Body of pancreas (tissue), 4 donors: ENCODE results near the gene EVA1B. TPM values are rescaled to one million over a fixed set of nuclear protein-coding genes. Genes with fewer than 3 reads are reported as not detected.

Experiments
- ATAC-seq: fragments of 150-250 bp; one replicate; pipeline ENCODE4 v1.9.1; 2016
- DNase-seq, 4 donors: peaks; one replicate each; pipeline ENCODE4 v3.0.0-alpha.2; 2019
- H3K27ac ChIP-seq, 4 donors: fragments of 200-600 bp; sonication (generic); 1 replicate in 3 of 4; 2 replicates in 1 of 4; pipeline versions ENCODE4 v1.5.1 to v1.6.1; 2016 to 2019; ENCODE audit warnings: mild to moderate bottlenecking in 1 of 4, mixed read lengths in 1 of 4, moderate library complexity in 1 of 4
- H3K27me3 ChIP-seq, 2 donors: fragments of 200-600 bp; sonication (generic); one replicate each; pipeline ENCODE4 v1.6.0; 2016; ENCODE audit warnings: mild to moderate bottlenecking in 1 of 2
- H3K36me3 ChIP-seq, 2 donors: fragments of 200-600 bp; sonication (generic); replicated peaks in 1 of 2; 2 replicates each; pipeline ENCODE4 v1.5.1; 2016; ENCODE audit warnings: low read depth in 2 of 2; ENCODE audit not compliant: insufficient read depth in 1 of 2
- H3K4me1 ChIP-seq: fragments of 200-600 bp; sonication (generic); one replicate; pipeline ENCODE4 v1.6.0; 2016
- H3K4me3 ChIP-seq, 2 donors: fragments of 200-600 bp; sonication (generic); 1 replicate in 1 of 2; 2 replicates in 1 of 2; pipeline ENCODE4 v1.5.1; 2016 to 2019
- H3K9me3 ChIP-seq, 3 donors: fragments of 200-600 bp; sonication (generic); 1 replicate in 2 of 3; 2 replicates in 1 of 3; pipeline ENCODE4 v1.5.1; 2016
- CTCF ChIP-seq, 7 experiments: fragments of 450-650 bp in 4 of 7; fragments of 200-600 bp in 3 of 7; sonication (generic) in 3 of 7; IDR thresholded peaks; one replicate each; pipeline ENCODE4 v1.5.1; 2016 to 2019; ENCODE audit warnings: antibody characterized with exemption in 7 of 7
- POLR2A ChIP-seq, 3 donors: fragments of 450-650 bp; IDR thresholded peaks; one replicate each; pipeline ENCODE4 v1.6.1; 2016; ENCODE audit warnings: antibody characterized with exemption in 3 of 3, mild to moderate bottlenecking in 2 of 3
- WGBS, 2 donors: methylation state at CpG; one replicate each; pipeline ENCODE4 v1.1.5; 2017; 5-methylcytosine and 5-hydroxymethylcytosine counted together
- intact Hi-C: fragments of 100-400 bp; cut with DNase I; formaldehyde crosslinking; loops from one replicate; pipeline ENCODE4 v1.15.1; 2023
- total RNA-seq, 2 donors: library from RNA; depleted of rRNA; stranded (reverse); fragments of >200 nt; gene quantifications; one replicate each; pipeline ENCODE4 v1.1.0, GENCODE V29; 2016

The EVA1B gene
- total RNA-seq, 2 donors from 2014 or later, result 32.2 to 32.3 TPM

DNA sequence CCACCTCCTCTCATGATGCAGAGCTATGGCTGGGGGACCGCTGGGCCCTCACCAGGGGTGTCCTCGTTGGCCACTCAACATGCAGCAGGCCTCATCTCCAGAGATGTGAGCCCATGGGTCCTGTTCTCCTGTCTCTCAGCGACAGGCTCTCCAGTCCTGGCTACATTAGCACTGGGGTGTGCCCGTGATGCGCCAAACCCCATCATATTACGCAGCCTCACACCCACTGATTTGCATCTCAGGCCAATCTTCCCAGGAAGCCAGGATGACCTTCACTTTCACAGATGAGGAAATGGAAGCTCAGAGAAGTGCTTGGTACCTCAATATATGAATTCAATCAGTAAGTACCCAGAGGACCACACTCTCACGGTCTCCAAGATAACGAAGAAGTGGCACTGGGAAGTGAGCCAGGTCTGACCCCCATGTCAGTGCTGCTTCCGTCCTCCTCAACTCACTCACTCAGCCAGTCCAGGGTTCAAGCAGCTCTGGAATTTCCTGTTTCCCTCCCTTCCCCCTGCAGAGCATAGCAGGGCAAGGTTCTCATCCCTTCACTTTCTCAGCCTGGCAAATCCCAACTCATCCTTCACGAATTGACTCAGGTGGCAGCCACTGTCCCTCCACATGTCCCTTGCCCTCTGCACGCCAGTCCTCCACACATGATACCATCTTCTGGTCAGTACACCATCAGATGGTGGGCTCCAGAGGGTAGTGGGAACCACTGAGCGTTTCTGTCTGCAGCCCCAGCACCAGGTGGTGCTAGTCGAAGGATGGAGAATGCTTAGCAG lies 28.9 kb upstream of the EVA1B start:
- no peaks in the 10 kb centered on the region for H3K9me3 ChIP-seq
- peak overlapping the region in 1 of 4 donors; percentile 31 for H3K27ac ChIP-seq
- no peak overlapping the region for H3K4me3 ChIP-seq
- DNase-seq (no peak), ATAC-seq (no peak)
- peaks cover 0 to 37% of the 10 kb centered on the region in 2 donors for H3K36me3 ChIP-seq
- intact Hi-C loops, result no loop called here
- TF ChIP-seq POLR2A (IDR thresholded peaks at IDR 0.05) (no peak), CTCF (IDR thresholded peaks at IDR 0.05) (no peak)
- no peaks in the 10 kb centered on the region for H3K4me1 ChIP-seq
- WGBS, 2 donors, result 70 to 73% methylated on average over 10 to 13 of the region's 13 CpGs
- H3K27me3 ChIP-seq, result no peaks in the 10 kb centered on the region

- no peak for DNase-seq
- H3K36me3 ChIP-seq, result peaks cover 0 to 46% of the 10 kb centered on the region in 2 donors
Observed at GRCh38 chr1:36351227-36351977, 28.0 kb upstream of the EVA1B start.

DNA sequence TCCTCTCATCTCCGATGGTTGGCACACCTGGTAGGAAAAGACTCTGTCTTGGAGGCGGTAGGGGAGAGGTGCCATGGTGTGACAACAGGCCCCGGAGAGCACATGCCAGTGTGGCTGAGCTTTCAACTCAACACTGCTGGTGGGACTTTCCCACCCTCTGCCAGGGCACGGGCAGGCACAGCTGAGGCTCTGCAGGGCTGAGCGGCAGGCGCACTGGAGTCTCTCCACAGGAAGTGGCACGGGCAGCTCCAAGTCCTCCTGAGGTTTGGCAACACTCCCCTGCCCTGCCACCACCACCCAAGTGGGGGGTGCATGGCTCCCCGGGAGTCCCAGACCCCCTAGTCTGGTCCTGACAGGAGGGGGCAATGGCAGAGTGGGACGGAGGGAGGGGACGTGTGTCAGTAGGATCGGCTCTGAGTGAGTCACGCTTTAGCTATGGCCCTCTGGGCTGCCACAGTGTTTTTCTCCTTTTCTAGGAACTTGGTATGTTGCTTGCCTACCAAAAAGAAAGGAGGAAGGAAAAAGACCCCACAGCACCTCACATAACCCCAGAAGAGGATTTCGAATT lies 27.3 kb upstream of the EVA1B start:
- H3K9me3 ChIP-seq, result no peaks in the 10 kb centered on the region
- no peaks in the 10 kb centered on the region for H3K4me1 ChIP-seq
- ATAC-seq, result peak; percentile 48
- H3K36me3 ChIP-seq, result peaks cover 0 to 48% of the 10 kb centered on the region in 2 donors
- H3K4me3 ChIP-seq, result no peak overlapping the region
- peak in 1 of 4 donors; percentile 34 for DNase-seq
- no peak for TF ChIP-seq CTCF (IDR thresholded peaks at IDR 0.05)
- TF ChIP-seq POLR2A (IDR thresholded peaks at IDR 0.05), result no peak
- intact Hi-C loops, result no loop called here
- H3K27me3 ChIP-seq, result no peaks in the 10 kb centered on the region
- peak overlapping the region in 2 of 4 donors; percentile 31 to 34 for H3K27ac ChIP-seq
- WGBS, 2 donors, result 71 to 78% methylated on average over 1 to 13 of the region's 13 CpGs

More at GRCh38 chr1:36351227-36351977, 28.0 kb upstream of the EVA1B start:
- H3K4me1 ChIP-seq, result no peaks in the 10 kb centered on the region
- H3K9me3 ChIP-seq, result no peaks in the 10 kb centered on the region
- peak overlapping the region in 2 of 4 donors; percentile 31 to 34 for H3K27ac ChIP-seq
- no peak overlapping the region for H3K4me3 ChIP-seq
- no peaks in the 10 kb centered on the region for H3K27me3 ChIP-seq
- WGBS, 2 donors, result 75 to 85% methylated on average over 14 of the region's 14 CpGs
- intact Hi-C loops, result no loop called here
- TF ChIP-seq POLR2A (IDR thresholded peaks at IDR 0.05), result no peak
- TF ChIP-seq CTCF (IDR thresholded peaks at IDR 0.05), result no peak
- no peak for ATAC-seq

- Histone ChIP-seq H3K36me3 (peaks cover 0 to 48% of the 10 kb centered on the region in 2 donors), H3K27ac (peak overlapping the region in 2 of 4 donors; percentile 26 to 31), H3K4me3 (no peak overlapping the region), H3K4me1 (no peaks in the 10 kb centered on the region), H3K27me3 (no peaks in the 10 kb centered on the region), H3K9me3 (no peaks in the 10 kb centered on the region)
- 81% methylated on average over 14 of the region's 16 CpGs; no CpG with 5 or more reads in 1 of the 2 donors for WGBS, 2 donors
- intact Hi-C loops, result no loop called here
- TF ChIP-seq POLR2A (IDR thresholded peaks at IDR 0.05) (no peak), CTCF (IDR thresholded peaks at IDR 0.05) (no peak)
- ATAC-seq (peak; percentile 9), DNase-seq (no peak)
Observed at GRCh38 chr1:36349839-36350238, 26.4 kb upstream of the EVA1B start.
